ENCODE measurements around the gene SORCS1. TPM values are rescaled to one million over a fixed set of nuclear protein-coding genes. Genes with fewer than 3 reads are reported as not detected.

SORCS1 gene
- total RNA-seq, 1 experiment from 2014 or later: not detected

- Histone ChIP-seq H4K20me1 (ENCODE audit: insufficient read depth) (no peaks in the 10 kb centered on the region), H3K27me3 (ENCODE audit: insufficient read depth, low read length) (no peaks in the 10 kb centered on the region), H3K36me3 (ENCODE audit: control insufficient read depth in 1 of 2, insufficient read depth in 2 of 2, low read length in 2 of 2) (no peaks in the 10 kb centered on the region), H2AFZ (ENCODE audit: low read depth, low read length, poor library complexity, severe bottlenecking) (no peak overlapping the region), H3K27ac (ENCODE audit: low read depth, low read length) (no peak overlapping the region), H3K4me3 (replicated peaks in 1 of 2; ENCODE audit: low read depth in 1 of 2, low read length in 2 of 2) (no peak overlapping the region), H3K9me3 (ENCODE audit: control insufficient read depth in 1 of 2, insufficient read depth in 1 of 2, low read depth in 1 of 2, low read length in 2 of 2) (peaks cover 34 to 46% of the 10 kb centered on the region in 2 experiments; a peak in 2 of 4 replicates), H3K9ac (ENCODE audit: low read length) (no peak overlapping the region), H3K4me1 (ENCODE audit: control insufficient read depth in 1 of 2, insufficient read depth in 2 of 2, low read length in 2 of 2) (no peaks in the 10 kb centered on the region), H3K9me2 (ENCODE audit: insufficient read depth) (no peaks in the 10 kb centered on the region), H3K4me2 (ENCODE audit: low read length) (no peak overlapping the region), H3K79me2 (ENCODE audit: insufficient read depth, low read length) (no peaks in the 10 kb centered on the region)
- DNase-seq (ENCODE audit: low read depth, low spot score) (no peak), ATAC-seq (no peak)
- ChIA-PET CTCF (no interaction called here), RAD21 (ENCODE audit: low non-redundant PET in 1 of 2, low total read pairs in 2 of 2, uncharacterized antibody in 2 of 2, unreplicated experiment in 2 of 2) (no interaction called here), POLR2A (no interaction called here)
- no peak for TF ChIP-seq REST (IDR thresholded peaks at IDR 0.05; ENCODE audit: low read depth)
- no TSS peak for BruUV-seq (replicated peaks)
- intact Hi-C loops (cut with micrococcal nuclease): no loop called here
Observed at GRCh38 chr10:106938513-106938912, 226.0 kb downstream of the SORCS1 start.

GRCh38 chr10:106935978-106936451 is 228.5 kb downstream of the SORCS1 start:
- H3K9ac ChIP-seq (ENCODE audit: low read length): no peak overlapping the region
- TF ChIP-seq ZNF274 (IDR thresholded peaks at IDR 0.05; ENCODE audit: low read depth, low read length) (no peak), EZH2 (IDR thresholded peaks at IDR 0.05) (no peak), MAX (IDR thresholded peaks at IDR 0.05) (no peak), CEBPB (IDR thresholded peaks at IDR 0.05; ENCODE audit: low read depth) (no peak), ZFX (IDR thresholded peaks at IDR 0.05) (no peak), YY1 (IDR thresholded peaks at IDR 0.05; ENCODE audit: extremely low read depth, insufficient replicate concordance, low read depth, low read length) (no peak), JUND (IDR thresholded peaks at IDR 0.05) (no peak), SRF (IDR thresholded peaks at IDR 0.05; ENCODE audit: low read depth) (no peak), SIN3A (IDR thresholded peaks at IDR 0.05; ENCODE audit: low read depth) (no peak), RAD21 (IDR thresholded peaks at IDR 0.05; ENCODE audit: low read depth) (no peak), CTCF (IDR thresholded peaks at IDR 0.05 in 2 of 3, conservative IDR thresholded peaks at IDR 0.05 in 1 of 3; ENCODE audit: borderline replicate concordance in 1 of 3, insufficient read depth in 1 of 3, low read depth in 2 of 3, low read length in 2 of 3) (no peak), POLR2AphosphoS5 (IDR thresholded peaks at IDR 0.05; ENCODE audit: low read depth, low read length) (no peak)
- no peaks in the 10 kb centered on the region for H4K20me1 ChIP-seq (ENCODE audit: insufficient read depth)
- ATAC-seq (no peak), DNase-seq (ENCODE audit: low read depth, low spot score) (no peak)
- intact Hi-C loops (cut with micrococcal nuclease): no loop called here
- no peak overlapping the region for H3K4me3 ChIP-seq (replicated peaks in 1 of 2; ENCODE audit: low read depth in 1 of 2, low read length in 2 of 2)
- peaks cover 36 to 39% of the 10 kb centered on the region in 2 experiments; a peak in 2 of 4 replicates for H3K9me3 ChIP-seq (ENCODE audit: control insufficient read depth in 1 of 2, insufficient read depth in 1 of 2, low read depth in 1 of 2, low read length in 2 of 2)
- H3K4me1 ChIP-seq (ENCODE audit: control insufficient read depth in 1 of 2, insufficient read depth in 2 of 2, low read length in 2 of 2): no peaks in the 10 kb centered on the region
- H3K79me2 ChIP-seq (ENCODE audit: insufficient read depth, low read length): no peaks in the 10 kb centered on the region
- H3K36me3 ChIP-seq (ENCODE audit: control insufficient read depth in 1 of 2, insufficient read depth in 2 of 2, low read length in 2 of 2): no peaks in the 10 kb centered on the region
- POLR2A ChIA-PET: no interaction called here
- H3K27me3 ChIP-seq (ENCODE audit: insufficient read depth, low read length): no peaks in the 10 kb centered on the region
- no peak overlapping the region for H3K27ac ChIP-seq (ENCODE audit: low read depth, low read length)
- no TSS peak for BruUV-seq (replicated peaks)
- H3K9me2 ChIP-seq (ENCODE audit: insufficient read depth): no peaks in the 10 kb centered on the region
- H2AFZ ChIP-seq (ENCODE audit: low read depth, low read length, poor library complexity, severe bottlenecking): no peak overlapping the region
- CTCF ChIA-PET: no interaction called here
- RAD21 ChIA-PET (ENCODE audit: low non-redundant PET in 1 of 2, low total read pairs in 2 of 2, uncharacterized antibody in 2 of 2, unreplicated experiment in 2 of 2): no interaction called here
- no peak overlapping the region for H3K4me2 ChIP-seq (ENCODE audit: low read length)

All from HCT116 (cell line).